Tibial nerve (tissue), 4 donors: ENCODE results near the gene SEPTIN5. TPM values are rescaled to one million over a fixed set of nuclear protein-coding genes. Genes with fewer than 3 reads are reported as not detected.

Source experiments
- DNase-seq, 2 donors: peaks; one replicate each; pipeline ENCODE4 v3.0.0-alpha.2; 2019; ENCODE audit warnings: low spot score in 2 of 2
- H3K27ac ChIP-seq, 4 donors: fragments of 200-600 bp; sonication (generic) in 3 of 4; one replicate each; pipeline ENCODE4 v1.5.1; 2017 to 2019; ENCODE audit warnings: mild to moderate bottlenecking in 1 of 4
- H3K27me3 ChIP-seq, 2 donors: fragments of 200-600 bp; sonication (generic) in 1 of 2; one replicate each; pipeline versions ENCODE4 v1.5.1 to v1.6.0; 2017 to 2019
- H3K36me3 ChIP-seq, 3 donors: fragments of 200-600 bp; sonication (generic); one replicate each; pipeline ENCODE4 v1.5.1; 2018 to 2019
- H3K4me1 ChIP-seq, 4 donors: fragments of 200-600 bp; sonication (generic) in 3 of 4; one replicate each; pipeline ENCODE4 v1.5.1; 2017 to 2019
- H3K4me3 ChIP-seq, 4 donors: fragments of 200-600 bp; sonication (generic) in 3 of 4; one replicate each; pipeline ENCODE4 v1.5.1; 2017 to 2019; ENCODE audit warnings: mild to moderate bottlenecking in 1 of 4, moderate library complexity in 1 of 4
- H3K9me3 ChIP-seq, 4 donors: fragments of 200-600 bp; sonication (generic) in 3 of 4; one replicate each; pipeline ENCODE4 v1.5.1; 2017 to 2019
- EP300 ChIP-seq, 2 donors: sonication (generic); formaldehyde crosslinking; IDR thresholded peaks; one replicate each; pipeline ENCODE4 v1.6.1; 2017; ENCODE audit warnings: antibody characterized with exemption in 2 of 2, mild to moderate bottlenecking in 1 of 2
- POLR2A ChIP-seq, 2 donors: fragments of 450-650 bp; IDR thresholded peaks; one replicate each; pipeline ENCODE4 v1.6.1; 2017; ENCODE audit warnings: antibody characterized with exemption in 2 of 2, mild to moderate bottlenecking in 2 of 2, moderate library complexity in 2 of 2
- WGBS, 2 donors: methylation state at CpG; one replicate each; pipeline ENCODE4 v1.1.5; 2018; 5-methylcytosine and 5-hydroxymethylcytosine counted together
- total RNA-seq, 4 donors: library from RNA; depleted of rRNA; stranded (reverse); fragments of >200 nt; gene quantifications; one replicate each; pipeline ENCODE4 v1.1.0, GENCODE V29; 2016
- TF ChIP-seq, protein P1 (sequence below), 5 experiments: fragments of 200-600 bp in 3 of 5; fragments of 450-650 bp in 2 of 5; sonication (generic) in 3 of 5; IDR thresholded peaks; one replicate each; pipeline ENCODE4 v1.5.1; 2016 to 2019; ENCODE audit warnings: antibody characterized with exemption in 5 of 5, mild to moderate bottlenecking in 3 of 5, moderate library complexity in 2 of 5

Gene SEPTIN5
- total RNA-seq, 4 donors from 2014 or later, result 11.4 to 29.1 (median 25.2) TPM

DNA sequence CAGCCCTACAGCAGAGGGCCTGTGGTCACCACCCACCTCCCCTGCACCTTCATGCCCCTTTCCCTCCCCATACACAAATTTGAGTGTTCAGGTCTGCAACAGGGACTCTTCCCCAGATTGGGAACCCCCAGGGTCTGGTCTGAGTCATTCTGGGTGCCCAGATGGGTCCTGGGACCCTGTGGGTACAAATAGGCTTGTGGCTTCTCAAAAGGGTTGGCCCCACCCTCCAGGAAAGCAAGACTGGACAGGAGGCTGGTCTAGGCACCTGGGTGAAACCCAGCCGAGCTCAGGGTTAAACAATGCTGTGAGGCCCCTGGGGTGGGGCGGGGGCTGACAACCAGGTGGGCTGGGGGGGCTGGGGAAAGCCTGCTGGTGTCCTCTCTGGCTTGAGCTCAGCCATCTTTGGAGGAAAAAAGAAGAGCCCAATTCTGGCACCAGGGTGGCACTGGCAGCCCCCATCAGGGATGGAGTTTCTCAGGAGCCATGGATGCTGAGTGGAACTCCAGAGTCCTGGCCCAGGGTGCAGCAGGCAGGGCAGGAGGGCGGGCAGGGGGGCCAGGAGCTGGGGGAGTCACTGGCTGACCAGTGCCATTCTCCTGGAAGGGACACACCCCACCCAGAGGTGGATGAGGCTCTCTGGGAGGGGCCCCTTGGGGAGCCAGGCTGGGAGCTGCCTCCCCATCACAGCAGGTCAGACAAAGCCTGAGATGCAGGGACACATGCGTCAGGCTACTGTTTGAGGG is 1.1 kb downstream of the SEPTIN5 start:
- H3K4me3 ChIP-seq, result peak overlapping the region in 3 of 4 donors; percentile 37 to 73 (median 38)
- H3K27me3 ChIP-seq, result peaks cover 0 to 12% of the 10 kb centered on the region in 2 donors
- H3K4me1 ChIP-seq, result peaks cover 0 to 41% (median 17%) of the 10 kb centered on the region in 4 donors
- H3K36me3 ChIP-seq, result peaks cover 0 to 2% (median 0%) of the 10 kb centered on the region in 3 donors
- 80 to 90% methylated on average over 3 to 4 of the region's 4 CpGs for WGBS, 2 donors
- no peak overlapping the region for H3K27ac ChIP-seq
- TF ChIP-seq EP300 (IDR thresholded peaks at IDR 0.05), result no peak
- no peak for TF ChIP-seq POLR2A (IDR thresholded peaks at IDR 0.05)
- TF ChIP-seq, protein P1, sequence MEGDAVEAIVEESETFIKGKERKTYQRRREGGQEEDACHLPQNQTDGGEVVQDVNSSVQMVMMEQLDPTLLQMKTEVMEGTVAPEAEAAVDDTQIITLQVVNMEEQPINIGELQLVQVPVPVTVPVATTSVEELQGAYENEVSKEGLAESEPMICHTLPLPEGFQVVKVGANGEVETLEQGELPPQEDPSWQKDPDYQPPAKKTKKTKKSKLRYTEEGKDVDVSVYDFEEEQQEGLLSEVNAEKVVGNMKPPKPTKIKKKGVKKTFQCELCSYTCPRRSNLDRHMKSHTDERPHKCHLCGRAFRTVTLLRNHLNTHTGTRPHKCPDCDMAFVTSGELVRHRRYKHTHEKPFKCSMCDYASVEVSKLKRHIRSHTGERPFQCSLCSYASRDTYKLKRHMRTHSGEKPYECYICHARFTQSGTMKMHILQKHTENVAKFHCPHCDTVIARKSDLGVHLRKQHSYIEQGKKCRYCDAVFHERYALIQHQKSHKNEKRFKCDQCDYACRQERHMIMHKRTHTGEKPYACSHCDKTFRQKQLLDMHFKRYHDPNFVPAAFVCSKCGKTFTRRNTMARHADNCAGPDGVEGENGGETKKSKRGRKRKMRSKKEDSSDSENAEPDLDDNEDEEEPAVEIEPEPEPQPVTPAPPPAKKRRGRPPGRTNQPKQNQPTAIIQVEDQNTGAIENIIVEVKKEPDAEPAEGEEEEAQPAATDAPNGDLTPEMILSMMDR (IDR thresholded peaks at IDR 0.05), result no peak
- no peak for DNase-seq
- H3K9me3 ChIP-seq, result no peaks in the 10 kb centered on the region

DNA sequence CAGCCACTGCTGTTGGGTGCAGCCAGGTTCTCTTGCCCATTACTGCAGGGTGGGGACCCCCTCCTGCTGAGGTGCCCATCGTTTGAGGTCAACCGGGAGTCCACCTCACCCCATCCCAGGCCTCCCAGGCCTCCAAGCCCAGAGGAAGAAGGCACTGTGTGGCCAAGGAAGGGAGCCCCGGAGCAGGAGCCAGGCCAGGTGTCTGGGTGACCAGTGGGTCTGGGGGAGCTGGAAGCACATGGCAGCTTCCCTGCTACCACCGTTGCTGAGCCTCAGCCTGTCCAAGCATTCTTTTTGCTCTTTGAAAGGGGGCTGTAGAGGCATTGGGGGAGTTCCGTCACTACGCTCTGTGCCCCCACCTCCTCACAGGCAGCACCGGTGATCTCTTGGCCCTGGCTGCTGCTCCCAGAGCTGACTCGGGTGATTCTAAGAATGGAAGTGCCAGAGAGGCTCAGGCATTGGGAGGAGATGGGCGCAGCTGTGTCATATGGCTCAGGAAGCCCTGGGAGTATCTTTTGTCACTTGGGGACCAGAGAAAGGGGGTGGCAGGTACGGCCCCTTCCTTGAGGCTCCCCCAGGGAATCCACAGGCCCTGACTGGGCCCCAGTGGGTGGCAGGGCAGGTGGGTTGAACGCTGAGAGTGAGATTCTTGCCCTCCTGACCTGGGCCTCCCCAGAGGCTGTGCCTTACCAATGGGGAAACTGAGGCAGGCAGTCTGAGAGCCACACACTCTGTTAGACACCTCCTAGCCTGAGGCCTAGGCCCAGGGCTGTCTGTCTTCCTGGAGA is 1.9 kb downstream of the SEPTIN5 start:
- Histone ChIP-seq H3K4me3 (no peak overlapping the region), H3K27ac (no peak overlapping the region), H3K9me3 (no peaks in the 10 kb centered on the region), H3K36me3 (peaks cover 0 to 10% (median 0%) of the 10 kb centered on the region in 3 donors), H3K4me1 (peaks cover 0 to 41% (median 17%) of the 10 kb centered on the region in 4 donors), H3K27me3 (peaks cover 0 to 17% of the 10 kb centered on the region in 2 donors)
- TF ChIP-seq POLR2A (IDR thresholded peaks at IDR 0.05) (no peak), EP300 (IDR thresholded peaks at IDR 0.05) (no peak)
- TF ChIP-seq, protein P1 (IDR thresholded peaks at IDR 0.05), result no peak
- WGBS, 2 donors, result 77 to 89% methylated on average over 7 to 9 of the region's 11 CpGs
- DNase-seq, result no peak

DNA sequence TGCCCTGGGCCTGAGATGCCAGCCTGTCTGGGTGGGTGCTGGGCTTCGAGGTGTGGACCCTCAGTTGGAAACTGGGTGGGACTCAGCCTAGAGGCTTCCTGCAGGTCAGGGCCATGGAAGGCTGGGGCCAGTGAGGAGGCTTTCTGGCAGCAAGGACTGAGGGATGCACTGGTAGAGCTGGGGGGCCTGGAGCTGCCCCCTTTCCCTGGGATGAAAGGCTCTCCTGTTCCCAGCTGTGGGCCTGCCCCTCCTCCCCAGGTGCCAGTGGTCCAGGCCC is 2.5 kb downstream of the SEPTIN5 start:
- no peak for DNase-seq
- TF ChIP-seq POLR2A (IDR thresholded peaks at IDR 0.05), result no peak
- TF ChIP-seq, protein P1 (IDR thresholded peaks at IDR 0.05), result no peak
- TF ChIP-seq EP300 (IDR thresholded peaks at IDR 0.05), result no peak
- no peaks in the 10 kb centered on the region for H3K9me3 ChIP-seq
- no peak overlapping the region for H3K4me3 ChIP-seq
- peaks cover 0 to 15% (median 0%) of the 10 kb centered on the region in 3 donors for H3K36me3 ChIP-seq
- WGBS, 2 donors, result 100% methylated on average over 1 of the region's 1 CpG
- peaks cover 0 to 41% (median 17%) of the 10 kb centered on the region in 4 donors for H3K4me1 ChIP-seq
- H3K27ac ChIP-seq, result no peak overlapping the region
- H3K27me3 ChIP-seq, result peaks cover 0 to 23% of the 10 kb centered on the region in 2 donors

DNA sequence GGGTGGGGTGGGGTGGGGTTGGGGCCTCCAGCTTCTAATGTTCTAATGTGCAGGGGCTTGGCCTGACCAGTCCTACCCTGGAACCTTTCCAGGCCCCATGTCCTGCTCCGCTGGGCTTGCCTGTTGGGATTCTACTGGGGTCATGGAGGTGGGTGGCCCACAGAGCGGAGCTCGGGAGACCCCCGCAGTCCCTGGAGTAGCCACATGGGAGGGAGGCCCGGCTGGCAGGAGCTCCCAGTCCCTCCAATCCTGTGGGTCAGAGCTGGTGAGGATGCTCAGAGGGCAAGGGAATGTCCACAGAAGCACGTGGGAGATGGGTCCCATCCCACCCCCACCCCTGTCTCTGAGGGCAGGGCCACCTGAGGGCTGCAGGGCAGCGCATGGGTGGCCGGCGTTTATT is 2.9 kb downstream of the SEPTIN5 start:
- Histone ChIP-seq H3K4me1 (peaks cover 0 to 41% (median 17%) of the 10 kb centered on the region in 4 donors), H3K36me3 (peaks cover 0 to 19% (median 0%) of the 10 kb centered on the region in 3 donors), H3K9me3 (no peaks in the 10 kb centered on the region), H3K4me3 (peak overlapping the region in 1 of 4 donors; percentile 56), H3K27me3 (peaks cover 0 to 27% of the 10 kb centered on the region in 2 donors), H3K27ac (no peak overlapping the region)
- TF ChIP-seq EP300 (IDR thresholded peaks at IDR 0.05), result no peak
- no peak for DNase-seq
- WGBS, 2 donors, result 79 to 95% methylated on average over 3 to 9 of the region's 9 CpGs

DNA sequence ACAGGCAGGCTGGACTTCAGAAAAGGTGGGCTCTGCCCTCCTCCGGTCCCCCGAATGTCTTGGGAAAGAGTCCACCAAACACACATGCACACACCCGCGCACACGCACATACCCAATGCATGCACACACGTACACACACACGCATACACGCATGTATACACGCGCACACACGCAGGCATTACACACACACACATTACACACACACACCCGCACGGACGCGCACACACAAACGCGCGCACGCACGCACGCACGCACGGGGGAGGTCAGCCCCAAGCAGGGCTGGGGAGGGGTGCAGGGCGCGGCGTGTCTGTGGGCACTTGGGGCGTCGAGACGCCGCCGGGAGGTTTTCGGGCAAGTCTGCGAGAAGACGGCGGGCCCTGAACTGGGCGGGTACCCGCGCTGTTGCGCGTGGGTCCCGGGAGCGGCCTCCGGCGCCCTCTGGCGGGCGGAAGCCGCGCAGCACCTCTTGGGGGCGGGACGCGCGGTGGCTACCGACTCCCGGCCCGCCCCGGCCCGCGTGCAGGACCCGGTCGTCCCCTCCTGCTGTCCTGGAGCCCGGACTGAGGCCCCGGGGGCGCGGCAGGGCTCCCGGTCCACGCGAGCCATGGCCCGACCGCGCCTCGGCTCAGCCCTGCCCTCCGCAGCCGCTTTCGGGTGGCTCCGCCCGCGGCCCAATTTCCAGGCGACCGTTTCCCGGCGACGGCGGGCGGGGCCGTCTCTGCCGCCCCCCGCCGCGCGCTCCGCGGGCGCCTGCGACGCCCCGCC is 3.6 kb downstream of the SEPTIN5 start:
- no peaks in the 10 kb centered on the region for H3K9me3 ChIP-seq
- H3K4me3 ChIP-seq, result peak overlapping the region; percentile 36 to 64 (median 47)
- no peak for TF ChIP-seq POLR2A (IDR thresholded peaks at IDR 0.05)
- TF ChIP-seq, protein P1 (IDR thresholded peaks at IDR 0.05), result peak; percentile 98 to 99 (median 99)
- peaks cover 0 to 25% (median 0%) of the 10 kb centered on the region in 3 donors for H3K36me3 ChIP-seq
- H3K4me1 ChIP-seq, result peaks cover 0 to 45% (median 17%) of the 10 kb centered on the region in 4 donors
- WGBS, 2 donors, result 10 to 18% methylated on average over 42 to 55 of the region's 96 CpGs
- peaks cover 0 to 34% of the 10 kb centered on the region in 2 donors for H3K27me3 ChIP-seq
- peak overlapping the region in 2 of 4 donors; percentile 50 to 68 for H3K27ac ChIP-seq
- DNase-seq, result peak; percentile 53 to 60
